HG03439 (cell line): ENCODE results near the gene ODAD3.
"Not testable (repeated sequence)": the region's sequence is repeated elsewhere in the genome, so short reads cannot be mapped to it uniquely, and the experiment has no call there.

Source experiments
- ATAC-seq: cut with Tn5 transposase; IDR thresholded peaks from one replicate; pipeline ENCODE4 v1.9.1; 2021; ENCODE audit warnings: mild to moderate bottlenecking, moderate library complexity; ENCODE audit not compliant: unreplicated experiment

The ODAD3 gene

DNA sequence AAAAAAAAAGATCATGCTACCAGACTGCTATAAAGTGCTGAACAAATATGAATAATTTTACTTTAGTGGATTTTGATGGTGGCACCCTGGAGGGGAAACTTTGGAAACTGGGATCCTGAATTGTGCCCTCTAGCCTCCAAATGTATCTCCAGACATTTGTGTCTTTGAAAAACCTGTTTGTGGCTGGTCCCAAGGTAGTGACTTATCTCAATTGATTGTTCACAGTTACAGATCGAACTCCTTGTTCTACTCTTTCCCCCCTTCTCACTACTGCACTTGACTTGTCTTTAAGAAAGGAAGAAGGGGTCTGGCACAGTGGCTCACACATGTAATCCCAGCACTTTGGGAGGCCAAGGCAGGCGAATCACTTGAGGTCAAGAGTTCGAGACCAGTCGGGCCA lies 26.3 kb downstream of the ODAD3 start:
- no peak for ATAC-seq

DNA sequence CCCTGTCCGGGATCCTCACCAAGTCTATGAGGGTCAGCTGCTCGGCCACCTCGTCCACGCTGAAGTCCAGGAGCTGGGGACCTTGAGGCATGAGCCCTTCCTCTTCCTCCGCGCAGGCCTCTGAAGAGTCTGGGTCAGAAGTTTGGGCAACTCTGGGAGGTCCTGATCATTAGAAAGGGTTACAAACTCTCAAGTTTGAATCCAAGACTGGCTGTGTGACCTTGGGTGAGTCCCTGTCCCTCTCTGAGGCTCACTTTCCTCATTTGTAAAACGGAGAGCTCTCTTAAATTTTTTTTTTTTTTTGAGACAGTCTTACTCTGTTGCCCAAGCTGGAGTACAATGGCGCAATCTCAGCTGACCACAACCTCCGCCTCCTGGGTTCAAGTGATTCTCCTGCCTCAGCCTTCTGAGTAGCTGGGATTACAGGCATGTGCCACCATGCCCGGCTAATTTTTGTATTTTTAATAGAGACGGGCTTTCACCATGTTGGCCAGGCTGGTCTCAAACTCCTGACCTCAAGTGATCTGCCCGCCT lies 28.2 kb downstream of the ODAD3 start:
- ATAC-seq, result not testable (repeated sequence)

DNA sequence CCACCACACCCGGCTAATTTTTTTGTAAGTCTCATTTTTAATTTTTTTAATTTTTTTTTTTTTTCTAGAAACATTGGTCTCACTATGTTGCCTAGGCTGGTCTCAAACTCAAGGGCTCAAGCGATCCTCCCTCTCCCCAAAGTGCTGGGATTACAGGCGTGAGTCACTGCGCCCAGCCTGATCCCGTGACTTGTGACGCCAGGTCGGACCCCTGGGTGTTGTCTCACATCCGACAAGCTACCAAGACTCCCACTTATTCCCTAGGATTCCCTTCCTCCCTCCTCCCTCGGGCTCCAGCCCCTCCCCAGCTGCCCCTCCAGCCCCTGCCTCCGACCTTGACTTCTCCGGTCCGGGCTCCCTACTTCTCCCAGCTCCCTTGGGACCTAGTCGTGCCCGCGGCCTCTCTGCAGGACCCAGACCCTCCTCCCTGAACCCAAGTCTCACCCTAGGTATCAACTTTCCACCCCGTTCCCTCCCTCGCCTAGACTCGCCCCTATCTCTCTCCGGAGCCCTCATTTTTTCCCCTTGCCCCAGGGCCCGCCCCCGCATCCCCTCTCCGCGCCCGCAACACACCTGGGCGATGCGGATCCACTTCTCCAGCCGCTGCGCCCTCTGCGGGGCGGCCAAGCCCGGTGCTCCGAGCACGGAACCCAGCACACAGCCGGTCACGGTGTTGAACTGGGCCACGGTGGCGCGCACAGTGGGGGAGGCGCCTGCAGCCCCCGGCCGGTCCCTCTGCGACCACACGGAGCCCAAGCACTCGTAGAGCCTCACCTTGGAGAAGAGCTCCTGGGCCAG lies 28.9 kb downstream of the ODAD3 start:
- ATAC-seq, result no peak

DNA sequence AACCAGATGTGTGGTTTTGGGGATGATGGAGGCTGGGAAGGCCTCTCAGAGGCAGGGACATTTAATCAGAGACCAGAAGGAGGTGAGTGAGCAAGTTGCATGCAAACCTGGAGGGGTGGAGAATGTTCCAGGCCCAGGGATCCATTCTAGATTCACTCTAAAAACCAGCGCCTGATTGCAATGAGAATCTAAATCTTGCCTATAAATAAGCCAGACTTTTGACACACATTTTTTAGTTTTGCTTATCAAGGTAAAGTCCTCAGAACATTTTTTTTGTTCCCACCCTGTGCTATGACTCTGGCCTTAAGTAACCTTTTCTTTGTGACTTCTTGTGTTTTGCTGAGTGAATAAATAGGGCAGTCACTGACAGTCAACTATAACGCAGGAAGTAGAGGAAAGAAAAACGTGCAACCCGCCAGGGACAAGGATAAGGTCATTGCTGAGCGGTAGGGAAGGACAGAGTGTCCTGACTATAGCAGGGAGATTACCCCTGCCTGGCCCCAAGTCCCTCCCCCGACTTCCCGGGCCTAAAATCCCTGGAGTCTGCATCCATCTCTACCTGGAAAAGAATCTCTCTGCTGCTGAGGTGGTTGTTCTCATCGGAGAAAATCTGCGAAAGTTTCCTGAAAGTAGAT lies 30.2 kb downstream of the ODAD3 start:
- no peak for ATAC-seq

DNA sequence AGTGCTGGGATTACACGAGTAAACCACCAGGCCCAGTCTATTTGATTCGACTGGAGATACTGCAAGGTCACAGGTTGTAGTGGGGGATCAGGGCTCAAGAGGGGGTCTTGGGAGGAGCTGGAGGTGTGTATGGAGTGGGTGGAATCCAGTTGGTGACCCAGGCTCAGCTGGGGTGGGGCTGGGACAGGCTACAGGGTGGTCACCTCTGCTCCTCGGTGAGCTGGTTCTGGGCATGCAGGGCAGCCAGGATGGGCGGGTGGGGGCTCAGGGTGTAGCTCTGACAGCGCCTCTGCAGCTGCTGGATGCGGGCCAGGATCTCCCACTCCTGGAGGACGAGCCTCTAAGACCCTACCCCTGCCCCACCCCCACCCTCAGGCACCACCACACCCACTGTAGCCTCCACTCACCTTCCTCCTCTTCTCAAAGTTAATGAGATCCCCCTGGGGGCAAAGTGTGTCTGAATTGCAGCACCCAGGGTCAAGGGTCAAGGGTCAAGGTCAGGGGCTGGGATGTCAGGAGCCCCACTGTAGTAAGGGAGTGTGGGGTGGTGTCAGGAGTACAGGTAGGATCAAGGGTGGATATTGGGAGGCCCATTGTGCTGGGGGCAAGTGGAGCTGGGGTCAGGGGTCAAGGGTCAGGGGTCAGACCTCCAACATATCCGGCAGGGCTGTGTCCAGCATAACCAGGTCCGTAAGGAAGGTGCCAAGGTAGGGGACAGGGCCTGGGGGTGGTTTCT lies 32.9 kb downstream of the ODAD3 start:
- ATAC-seq, result no peak

DNA sequence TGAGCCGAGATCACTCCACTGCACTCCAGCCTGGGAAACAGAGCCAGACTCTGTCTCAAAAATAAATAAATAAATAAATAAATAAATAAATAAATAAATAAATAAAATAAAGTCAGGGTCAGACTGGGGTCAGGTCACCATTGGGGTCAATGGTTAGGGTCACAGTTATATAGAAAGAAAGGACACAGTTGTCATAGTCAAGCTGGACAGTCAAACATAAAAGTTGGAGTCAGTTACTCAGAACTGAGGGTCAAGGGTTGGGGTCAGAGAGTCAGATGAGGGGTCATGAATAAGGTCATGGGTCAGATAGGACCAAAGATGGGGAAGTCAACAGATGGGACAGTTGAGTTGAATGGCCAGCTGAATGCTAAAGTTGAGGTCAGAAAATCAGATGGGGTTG lies 34.1 kb downstream of the ODAD3 start:
- no peak for ATAC-seq

DNA sequence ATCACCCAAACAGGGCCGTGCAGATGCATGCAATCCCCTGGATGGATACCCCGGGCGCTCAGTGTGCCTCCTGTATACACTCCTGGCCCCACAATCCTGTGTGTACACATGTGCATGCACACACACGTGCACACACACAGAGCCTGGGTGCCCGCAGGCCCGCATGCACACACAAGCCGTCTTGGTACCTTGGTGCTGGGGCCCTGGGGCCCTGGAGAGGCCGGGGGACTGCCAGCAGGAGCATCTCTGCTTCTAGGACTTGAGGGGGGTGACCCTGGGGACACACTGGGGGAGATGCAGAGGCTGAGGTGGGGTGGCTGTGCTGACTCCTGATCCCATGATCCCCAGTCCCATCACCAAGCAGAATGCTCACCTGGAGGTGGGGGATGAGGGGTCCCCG lies 35.3 kb downstream of the ODAD3 start:
- ATAC-seq, result no peak

DNA sequence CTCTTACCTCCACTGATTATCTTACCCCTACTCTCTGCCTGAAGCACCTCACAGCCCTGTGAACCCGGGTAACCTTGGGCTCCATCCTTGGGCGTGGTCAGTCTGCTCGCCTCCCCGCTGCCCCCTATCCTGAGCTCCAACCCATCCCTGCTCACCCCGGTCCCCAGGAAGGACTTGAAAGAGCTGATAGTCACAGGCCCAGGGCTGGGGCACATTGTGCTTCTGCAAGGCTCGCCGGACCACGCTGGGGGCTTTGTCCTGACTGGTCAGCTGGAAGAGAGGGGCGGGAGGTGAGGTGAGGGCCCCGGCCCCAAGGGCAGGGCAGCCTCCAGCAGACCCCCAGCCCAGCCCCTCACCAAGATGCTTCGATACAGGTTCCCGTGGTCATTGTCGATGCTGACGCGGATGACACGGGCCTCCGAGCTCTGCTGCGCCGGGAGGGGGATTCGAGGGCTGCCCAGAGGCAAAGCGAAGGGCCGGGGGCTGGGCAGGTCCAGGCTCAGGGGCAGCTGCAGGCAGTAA lies 37.8 kb downstream of the ODAD3 start:
- no peak for ATAC-seq

DNA sequence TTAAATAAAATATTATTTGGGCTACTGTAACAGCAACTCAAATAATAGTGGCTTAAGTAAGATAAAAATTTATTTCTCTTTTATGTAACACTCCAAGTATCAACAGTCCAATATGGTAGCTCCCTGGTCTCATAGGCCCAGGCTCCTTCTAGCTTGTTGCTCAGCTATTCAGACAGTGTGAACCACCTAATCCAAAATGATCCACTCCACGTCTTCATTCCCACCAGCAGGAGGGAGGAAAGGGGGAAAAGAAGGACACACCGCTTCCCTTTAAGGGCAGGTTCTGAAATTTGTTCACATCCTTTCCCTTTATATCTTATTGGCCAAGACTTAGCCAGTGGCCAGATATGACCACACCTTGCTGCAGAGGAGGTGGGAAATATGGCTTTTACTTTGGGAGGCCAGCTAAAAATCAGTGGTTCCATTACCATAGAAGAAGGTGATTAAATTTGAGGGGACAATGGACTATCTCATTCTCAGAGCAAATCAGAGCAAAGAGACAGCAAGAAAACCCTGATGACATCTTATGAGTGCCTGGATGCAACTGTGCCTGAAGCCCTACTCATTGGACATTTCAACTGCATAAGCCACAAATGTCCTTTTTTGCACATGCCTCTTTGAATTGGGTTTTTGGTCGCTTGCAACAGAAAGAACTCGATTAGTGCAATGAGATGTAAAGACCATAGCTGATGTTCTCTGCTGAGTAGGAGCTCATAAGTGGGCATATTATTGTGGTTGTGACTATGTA lies 43.8 kb downstream of the ODAD3 start:
- ATAC-seq, result no peak

DNA sequence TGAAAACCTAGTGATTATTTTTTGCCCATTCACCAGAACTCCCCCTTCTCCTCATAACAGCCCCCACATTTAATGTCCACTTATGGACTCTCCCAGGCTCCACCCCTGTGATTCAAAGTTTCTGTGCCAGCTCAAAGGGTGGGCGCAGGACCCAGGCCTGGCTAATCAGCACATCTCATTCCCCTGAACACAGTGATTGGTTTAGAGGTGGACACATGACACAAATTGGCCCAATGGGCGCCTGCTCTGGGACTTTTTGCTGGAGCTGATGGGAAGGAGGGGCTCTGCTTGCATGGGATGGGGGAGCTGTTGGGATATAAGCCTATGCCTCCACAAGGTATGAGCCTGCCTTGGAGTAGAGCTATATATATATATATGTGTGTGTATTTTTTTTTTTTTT lies 44.6 kb downstream of the ODAD3 start:
- no peak for ATAC-seq

DNA sequence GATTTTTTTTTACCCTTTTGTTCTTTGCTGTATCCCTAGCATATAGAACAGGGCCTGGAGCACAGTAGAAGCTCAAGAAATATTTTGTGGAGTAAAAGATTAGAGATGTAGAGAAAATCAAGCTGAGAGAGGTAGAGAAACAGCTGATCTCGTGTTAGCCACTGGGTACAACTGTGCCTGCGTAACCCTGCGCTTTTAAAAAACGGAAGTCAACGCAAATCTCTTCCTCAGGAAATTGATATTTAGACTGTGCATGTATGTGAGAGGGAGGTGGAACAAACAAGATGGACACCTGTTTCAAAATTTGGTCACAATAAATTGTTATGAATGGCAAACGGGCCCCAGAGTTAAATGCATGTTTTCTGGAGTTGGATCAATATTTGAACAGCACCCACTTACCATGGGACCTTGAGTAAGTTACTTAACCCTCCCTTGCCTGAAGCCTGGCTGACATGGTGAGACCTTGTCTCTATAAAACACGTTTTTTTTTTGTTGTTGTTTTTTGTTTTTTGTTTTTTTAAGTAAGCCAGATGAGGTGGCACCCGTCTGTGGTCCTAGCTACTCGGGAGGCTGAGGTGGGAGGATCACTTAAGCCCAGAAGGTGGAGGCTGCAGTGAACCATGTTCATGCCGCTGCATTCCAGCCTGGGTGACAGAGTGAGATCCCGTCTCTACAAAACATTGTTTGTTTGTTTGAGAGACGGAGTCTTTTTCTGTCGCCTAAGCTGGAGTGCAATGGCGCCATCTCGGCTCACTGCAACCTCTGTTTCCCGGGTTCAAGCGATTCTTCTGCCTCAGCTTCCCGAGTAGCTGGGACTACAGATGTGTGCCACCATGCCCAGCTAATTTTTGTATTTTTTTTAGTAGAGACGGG lies 47.5 kb downstream of the ODAD3 start:
- no peak for ATAC-seq

DNA sequence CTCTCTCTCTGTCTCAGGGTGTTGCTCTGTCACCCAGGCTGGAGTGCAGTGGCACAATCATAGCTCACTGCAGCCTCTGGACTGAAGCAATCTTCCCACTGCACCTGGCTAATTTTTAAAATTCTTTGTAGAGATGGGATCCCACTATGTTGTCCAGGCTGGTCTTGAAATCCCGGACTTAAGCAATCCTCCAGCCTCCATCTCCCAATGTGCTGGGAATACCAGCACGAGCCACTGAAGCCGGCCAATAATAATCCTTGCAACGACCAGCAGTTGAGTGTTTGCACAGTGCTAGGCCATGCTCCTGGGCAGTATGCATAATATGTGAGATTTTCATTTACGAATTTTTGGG lies 50.2 kb downstream of the ODAD3 start:
- no peak for ATAC-seq

DNA sequence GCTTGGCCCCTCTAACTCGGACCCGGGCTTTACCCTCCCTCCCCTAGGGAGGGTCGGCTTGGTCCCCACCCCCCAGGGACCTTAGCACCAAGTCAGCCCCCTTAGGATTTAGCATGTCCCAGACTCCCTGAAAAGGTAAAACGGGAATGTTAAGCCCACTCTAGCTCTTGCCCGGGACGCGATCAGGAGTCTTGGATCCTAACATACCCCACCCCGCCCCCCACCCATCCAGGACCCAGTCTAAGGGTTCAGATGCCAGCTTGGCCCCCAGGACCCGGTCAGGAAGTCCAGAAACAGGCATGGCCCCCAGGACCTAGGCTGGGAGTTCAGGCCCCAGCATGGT lies 51.2 kb downstream of the ODAD3 start:
- no peak for ATAC-seq

DNA sequence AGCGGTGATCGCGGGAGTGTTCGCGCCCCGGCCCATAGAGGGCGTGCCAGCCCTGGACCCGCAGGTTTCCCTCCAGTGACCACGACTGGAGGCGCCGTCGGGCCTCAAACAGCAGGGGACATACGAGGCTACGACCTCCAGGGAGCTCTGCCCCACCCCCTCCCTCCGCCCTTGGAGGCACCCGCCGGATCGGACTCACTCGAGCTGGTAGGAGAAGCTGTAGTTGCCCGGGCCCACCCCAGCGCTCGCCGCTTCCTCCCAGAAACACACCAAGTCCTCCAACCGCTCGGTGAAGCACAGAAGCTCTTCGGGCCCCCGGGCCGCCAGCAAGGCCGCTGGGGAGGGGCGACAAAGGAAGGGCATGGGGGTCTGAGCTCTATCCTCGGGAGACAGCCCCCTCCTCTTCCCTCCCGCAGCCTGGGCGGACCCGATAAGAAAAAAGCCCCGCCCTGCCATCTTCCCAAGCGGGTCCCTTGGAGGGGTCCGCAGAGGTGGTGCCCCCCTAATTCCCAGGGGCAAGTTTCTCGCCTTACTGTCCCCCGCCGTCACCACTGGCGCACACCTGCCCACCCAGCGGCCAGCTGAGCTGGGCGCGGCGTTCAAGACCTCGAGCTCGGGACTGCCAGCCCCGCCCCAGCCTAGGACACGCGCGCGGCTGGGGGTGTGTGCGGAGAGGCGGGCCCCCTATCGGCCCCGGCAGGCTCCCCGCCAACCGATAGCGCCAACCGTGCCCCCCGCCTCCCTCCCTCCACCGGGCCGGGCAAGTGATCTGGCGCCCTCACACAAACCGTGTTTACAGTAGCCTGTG lies 51.8 kb downstream of the ODAD3 start:
- ATAC-seq, result no peak

DNA sequence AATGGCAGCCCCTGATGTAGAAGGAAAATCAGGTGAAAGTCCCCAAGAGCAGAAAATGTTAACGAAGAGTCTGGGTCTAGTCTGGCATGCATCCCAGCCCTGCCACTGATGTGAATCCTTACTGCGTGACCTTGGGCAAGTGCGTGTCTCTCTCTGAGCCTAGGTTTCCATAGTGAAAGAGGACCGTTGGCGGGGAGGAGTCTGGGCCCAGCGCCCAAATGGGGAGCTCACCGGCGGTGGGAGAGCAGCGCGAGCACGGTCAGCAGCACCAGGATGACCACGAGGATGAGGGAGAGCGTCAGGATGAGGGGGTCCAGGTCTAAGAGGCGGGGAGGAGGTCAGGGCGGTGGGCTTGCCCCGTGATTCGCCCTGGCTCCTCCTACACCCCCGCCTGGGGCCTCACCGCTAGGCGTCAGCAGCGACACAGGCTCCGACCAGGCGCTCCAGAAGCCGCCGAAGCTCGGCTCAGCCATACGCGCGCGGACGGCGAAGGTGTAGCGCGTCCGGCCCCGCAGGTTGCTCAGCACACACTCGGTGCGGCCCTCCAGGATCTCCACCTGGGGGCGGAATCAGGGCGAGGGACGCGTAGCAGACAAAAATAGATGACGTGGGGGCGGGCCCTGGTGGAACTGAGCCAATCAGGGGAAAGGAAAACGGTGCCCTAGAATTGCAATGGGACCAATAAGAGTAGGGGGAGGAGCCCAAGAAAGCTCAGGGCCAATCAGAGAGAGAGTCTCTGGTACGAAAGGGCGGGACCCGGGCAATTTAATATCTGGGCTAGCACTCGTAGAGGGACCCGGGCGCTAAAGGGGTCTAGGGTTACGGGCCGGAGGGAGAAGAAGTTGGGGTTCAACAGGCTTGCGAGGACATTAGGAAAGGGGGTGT lies 54.0 kb downstream of the ODAD3 start:
- peak; percentile 64 for ATAC-seq

DNA sequence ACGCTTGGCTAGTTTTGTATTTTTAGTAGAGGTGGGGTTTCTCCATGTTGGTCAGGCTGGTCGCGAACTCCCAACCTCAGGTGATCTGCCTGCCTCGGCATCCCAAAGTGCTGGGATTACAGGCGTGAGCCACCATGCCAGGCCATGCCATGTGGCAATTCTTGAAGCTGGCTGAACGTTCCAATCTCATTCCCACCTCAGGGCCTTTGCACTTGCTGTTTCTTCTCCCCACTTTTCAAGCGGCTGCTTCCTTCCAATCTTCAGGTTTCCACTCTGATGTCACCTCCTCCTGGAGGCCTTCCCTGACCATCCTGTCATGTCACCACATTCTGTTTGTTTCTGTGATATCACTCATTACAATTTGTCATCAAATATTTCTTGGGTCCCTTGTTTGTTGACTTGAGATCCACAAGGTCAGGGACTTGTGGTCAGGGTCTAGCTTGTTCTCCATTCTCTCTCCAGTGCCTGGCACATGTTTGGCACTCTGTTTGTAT lies 55.0 kb downstream of the ODAD3 start:
- ATAC-seq, result no peak

DNA sequence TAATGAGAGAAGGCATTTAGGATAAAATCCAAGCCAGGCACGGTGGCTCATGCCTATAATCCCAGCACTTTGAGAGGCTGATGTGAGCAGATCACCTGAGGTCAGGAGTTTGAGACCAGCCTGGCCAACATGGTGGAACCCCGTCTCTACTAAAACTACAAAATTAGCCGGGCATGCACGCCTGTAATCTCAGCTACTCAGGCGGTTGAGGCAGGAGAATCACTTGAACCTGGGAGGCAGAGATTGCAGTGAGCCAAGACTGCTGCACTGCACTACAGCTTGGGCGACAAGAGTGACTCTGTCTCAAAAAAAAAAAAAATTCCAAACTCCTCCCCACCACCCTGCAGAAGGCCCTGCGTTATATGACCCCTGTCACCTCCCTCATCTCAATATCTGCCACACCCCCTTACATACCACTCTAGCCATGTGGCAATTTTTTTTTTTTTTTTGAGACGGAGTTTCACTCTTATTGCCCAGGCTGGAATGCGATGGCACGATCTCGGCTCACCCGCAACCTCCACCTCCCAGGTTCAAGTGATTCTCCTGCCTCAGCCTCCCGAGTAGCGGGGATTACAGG lies 55.6 kb downstream of the ODAD3 start:
- not testable (repeated sequence) for ATAC-seq
